Astrocyte of the cerebellum (primary cell): Measurements from ENCODE around the gene THOP1.

Experiments used
- DNase-seq: peaks from one replicate; pipeline ENCODE4 v3.0.0-alpha.2; 2011; ENCODE audit warnings: low read depth
- H3K4me3 ChIP-seq: 2 replicates; pipeline ENCODE4 v1.5.1; 2011; ENCODE audit warnings: mild to moderate bottlenecking, low read depth, low read length, moderate library complexity
- in situ Hi-C: cut with HindIII; loops from 2 replicates; pipeline ENCODE4 v1.10.0; 2017; ENCODE audit warnings: low sequenced_read_pairs
- TF ChIP-seq, protein P1 (sequence below): IDR thresholded peaks from 2 replicates; pipeline ENCODE4 v1.5.1; 2012; ENCODE audit warnings: low read length, low read depth, moderate library complexity, mild to moderate bottlenecking; ENCODE audit errors: missing control alignments

THOP1 gene

GRCh38 chr19:2805991-2806649, 20.8 kb downstream of the THOP1 start:
- DNase-seq, result no peak
- TF ChIP-seq, protein P1, sequence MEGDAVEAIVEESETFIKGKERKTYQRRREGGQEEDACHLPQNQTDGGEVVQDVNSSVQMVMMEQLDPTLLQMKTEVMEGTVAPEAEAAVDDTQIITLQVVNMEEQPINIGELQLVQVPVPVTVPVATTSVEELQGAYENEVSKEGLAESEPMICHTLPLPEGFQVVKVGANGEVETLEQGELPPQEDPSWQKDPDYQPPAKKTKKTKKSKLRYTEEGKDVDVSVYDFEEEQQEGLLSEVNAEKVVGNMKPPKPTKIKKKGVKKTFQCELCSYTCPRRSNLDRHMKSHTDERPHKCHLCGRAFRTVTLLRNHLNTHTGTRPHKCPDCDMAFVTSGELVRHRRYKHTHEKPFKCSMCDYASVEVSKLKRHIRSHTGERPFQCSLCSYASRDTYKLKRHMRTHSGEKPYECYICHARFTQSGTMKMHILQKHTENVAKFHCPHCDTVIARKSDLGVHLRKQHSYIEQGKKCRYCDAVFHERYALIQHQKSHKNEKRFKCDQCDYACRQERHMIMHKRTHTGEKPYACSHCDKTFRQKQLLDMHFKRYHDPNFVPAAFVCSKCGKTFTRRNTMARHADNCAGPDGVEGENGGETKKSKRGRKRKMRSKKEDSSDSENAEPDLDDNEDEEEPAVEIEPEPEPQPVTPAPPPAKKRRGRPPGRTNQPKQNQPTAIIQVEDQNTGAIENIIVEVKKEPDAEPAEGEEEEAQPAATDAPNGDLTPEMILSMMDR, result no peak
- no peak overlapping the region for H3K4me3 ChIP-seq
- in situ Hi-C loops, result no loop called here

GRCh38 chr19:2806736-2807378, 21.6 kb downstream of the THOP1 start:
- in situ Hi-C loops, result no loop called here
- no peak for DNase-seq
- TF ChIP-seq, protein P1, result no peak
- H3K4me3 ChIP-seq, result no peak overlapping the region

GRCh38 chr19:2807379-2808128, 22.3 kb downstream of the THOP1 start:
- H3K4me3 ChIP-seq, result no peak overlapping the region
- in situ Hi-C loops, result no loop called here
- TF ChIP-seq, protein P1, result no peak
- no peak for DNase-seq

- TF ChIP-seq, protein P1, result no peak
- in situ Hi-C loops, result no loop called here
- DNase-seq, result no peak
- no peak overlapping the region for H3K4me3 ChIP-seq
Measured at GRCh38 chr19:2808129-2808941, 23.0 kb downstream of the THOP1 start.

DNA sequence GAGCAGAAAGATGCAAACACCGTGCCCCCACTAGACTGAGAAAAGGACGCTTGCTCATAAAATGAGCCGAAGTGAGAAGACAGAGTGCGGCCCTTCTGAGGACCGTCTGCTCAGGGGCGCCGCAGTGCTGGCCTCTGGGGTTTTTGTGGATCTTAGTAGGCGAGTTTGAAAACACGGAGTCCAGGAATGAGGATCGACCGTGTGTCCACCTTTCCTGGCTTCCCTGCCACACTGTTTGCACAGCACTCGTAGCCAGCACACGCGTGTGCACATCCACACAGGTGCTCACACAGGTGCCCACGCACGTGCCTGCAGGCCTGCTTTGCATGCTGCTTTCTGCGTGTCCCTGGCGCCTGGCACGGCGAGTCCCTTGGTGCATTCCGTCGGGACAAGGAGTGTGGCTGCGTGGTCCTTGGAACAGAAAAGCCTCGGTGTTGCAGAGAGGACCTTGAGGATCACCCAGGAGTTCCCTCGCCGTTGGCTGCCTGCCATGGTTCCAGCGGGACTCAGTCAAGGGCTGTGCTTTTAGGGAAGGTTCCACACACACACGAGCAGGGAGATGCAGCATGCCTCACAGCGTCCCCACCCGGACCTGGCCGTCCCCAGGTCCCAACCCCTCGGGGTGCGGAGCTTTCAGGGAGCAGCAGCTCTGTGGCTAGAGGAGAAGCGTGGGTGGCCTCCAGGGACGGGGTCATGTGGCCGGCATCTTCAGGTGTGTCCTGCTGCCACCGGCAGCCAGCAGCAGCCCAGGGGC, 24.3 kb downstream of the THOP1 start:
- no peak overlapping the region for H3K4me3 ChIP-seq
- TF ChIP-seq, protein P1, result no peak
- no peak for DNase-seq
- in situ Hi-C loops, result no loop called here
